GM19023 (cell line): ENCODE measurements around the gene ST14.
"Not testable (repeated sequence)": the region's sequence is repeated elsewhere in the genome, so short reads cannot be mapped to it uniquely, and the experiment has no call there.

Source experiments
- ATAC-seq: cut with Tn5 transposase; IDR thresholded peaks from one replicate; pipeline ENCODE4 v1.9.1; 2021; ENCODE audit warnings: mild to moderate bottlenecking, moderate library complexity; ENCODE audit not compliant: unreplicated experiment

The ST14 gene

DNA sequence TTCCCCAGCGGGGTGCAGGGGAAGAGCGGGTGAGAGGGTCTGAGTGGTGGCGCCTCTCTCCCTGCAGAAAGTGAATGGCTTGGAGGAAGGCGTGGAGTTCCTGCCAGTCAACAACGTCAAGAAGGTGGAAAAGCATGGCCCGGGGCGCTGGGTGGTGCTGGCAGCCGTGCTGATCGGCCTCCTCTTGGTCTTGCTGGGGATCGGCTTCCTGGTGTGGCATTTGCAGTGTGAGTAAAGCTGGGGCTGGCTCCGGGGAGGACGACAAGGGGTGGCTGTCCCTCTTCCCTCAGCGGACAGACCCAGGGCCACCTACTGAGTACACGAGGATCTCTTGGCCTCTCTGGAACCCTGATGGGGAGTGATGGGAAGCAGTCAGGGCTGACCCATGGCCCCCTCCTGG lies 28.5 kb downstream of the ST14 start:
- ATAC-seq = no peak

- no peak for ATAC-seq
Measured at GRCh38 chr11:130188585-130189347, 29.2 kb downstream of the ST14 start.

- no peak for ATAC-seq
Measured at GRCh38 chr11:130189492-130190210, 30.1 kb downstream of the ST14 start.

- no peak for ATAC-seq
Measured at GRCh38 chr11:130190371-130190881, 30.8 kb downstream of the ST14 start.

- no peak for ATAC-seq
Measured at GRCh38 chr11:130191896-130192295, 32.3 kb downstream of the ST14 start.

DNA sequence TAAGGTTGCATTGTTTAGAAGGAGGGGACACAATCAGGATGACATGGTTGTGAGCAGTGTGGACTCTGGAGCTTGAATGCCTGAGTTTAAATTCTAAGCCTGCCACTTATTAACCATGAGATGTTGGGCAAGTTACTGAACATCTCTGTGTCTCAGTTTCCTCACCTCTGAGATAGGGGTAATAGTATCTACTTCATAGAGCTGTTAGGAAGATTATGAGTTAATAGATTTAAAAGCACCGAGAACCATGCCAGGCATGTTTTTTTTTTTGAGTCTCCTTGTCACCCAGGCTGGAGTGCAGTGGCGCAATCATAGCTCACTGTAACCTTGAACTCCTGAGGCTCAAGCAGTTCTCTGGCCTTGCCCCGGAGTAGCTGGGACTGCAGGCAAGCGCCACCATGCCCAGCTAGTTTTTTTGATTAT lies 33.3 kb downstream of the ST14 start:
- ATAC-seq = no peak

DNA sequence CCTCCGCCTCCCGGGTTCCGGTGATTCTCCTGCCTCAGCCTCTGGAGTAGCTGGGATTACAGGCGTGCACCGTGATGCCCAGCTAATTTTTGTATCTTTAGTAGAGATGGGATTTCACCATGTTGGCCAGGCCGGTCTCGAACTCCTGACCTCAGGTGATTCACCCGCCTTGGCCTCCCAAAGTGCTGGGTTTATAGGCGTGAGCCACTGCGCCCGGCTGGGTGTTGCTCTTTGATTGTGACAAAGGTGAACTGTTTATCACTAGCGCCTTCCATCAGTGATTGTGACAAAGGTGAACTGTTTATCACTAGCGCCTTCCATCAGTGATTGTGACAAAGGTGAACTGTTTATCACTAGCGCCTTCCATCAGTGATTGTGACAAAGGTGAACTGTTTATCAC lies 34.0 kb downstream of the ST14 start:
- not testable (repeated sequence) for ATAC-seq

DNA sequence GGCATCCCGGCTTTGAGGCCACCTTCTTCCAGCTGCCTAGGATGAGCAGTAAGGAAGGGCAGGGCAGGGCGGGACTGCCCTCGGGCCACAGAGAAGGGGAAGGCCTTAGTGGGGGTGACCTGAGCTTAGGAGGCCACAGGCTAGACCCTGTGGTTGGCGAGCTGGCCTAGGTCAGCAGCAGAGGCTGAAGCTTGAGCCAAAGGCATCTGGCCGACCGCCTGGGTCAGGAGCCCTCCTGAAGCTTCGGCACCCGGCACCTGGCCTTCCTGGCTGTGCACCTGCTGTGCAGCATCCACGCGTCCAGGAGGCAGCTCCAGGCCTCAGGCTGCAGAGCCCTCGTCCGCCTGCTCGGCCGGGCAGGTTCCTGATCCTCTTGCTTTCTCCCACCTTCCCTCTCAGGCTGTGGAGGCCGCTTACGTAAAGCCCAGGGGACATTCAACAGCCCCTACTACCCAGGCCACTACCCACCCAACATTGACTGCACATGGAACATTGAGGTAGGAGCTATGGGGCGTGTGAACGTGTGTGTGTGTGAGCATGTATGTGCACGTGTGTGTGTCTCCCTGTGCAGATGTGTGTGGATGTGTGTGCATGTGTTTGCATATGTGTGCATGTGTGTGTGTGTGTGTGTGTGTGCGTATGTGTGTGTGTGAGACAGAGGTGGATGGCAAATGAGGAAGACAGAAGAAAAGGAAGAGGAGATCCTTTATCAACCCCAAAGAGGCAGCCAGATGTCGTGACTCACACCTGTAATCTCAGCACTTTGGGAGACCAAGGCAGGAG lies 34.9 kb downstream of the ST14 start:
- no peak for ATAC-seq

DNA sequence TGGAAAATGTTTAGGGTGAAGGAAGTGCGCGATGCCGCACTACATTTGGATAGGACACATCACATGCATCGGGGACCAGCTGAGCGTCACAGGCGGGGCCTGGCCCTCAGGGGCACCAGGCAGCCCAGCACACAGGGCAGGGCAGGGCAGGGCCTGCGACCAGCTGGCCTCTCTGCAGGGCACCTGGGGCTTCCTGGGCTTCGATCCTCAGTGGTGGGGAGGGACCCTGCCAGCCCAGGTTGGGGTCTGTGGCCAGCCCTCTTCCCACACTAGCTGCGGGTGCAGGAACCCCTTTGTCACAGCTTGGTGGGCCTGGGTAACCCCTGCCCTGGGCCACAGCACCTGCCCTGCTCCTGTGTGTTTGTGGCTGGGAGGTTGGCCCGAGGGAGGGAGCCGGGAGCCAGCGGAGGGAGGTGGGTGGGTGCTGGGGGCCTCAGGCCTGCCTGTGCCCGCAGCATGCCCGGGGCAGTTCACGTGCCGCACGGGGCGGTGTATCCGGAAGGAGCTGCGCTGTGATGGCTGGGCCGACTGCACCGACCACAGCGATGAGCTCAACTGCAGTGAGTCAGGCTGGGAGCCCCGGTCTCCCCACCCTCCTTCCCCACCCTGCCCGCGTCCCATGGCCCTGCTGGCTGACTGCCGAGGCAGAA lies 37.9 kb downstream of the ST14 start:
- ATAC-seq = no peak

DNA sequence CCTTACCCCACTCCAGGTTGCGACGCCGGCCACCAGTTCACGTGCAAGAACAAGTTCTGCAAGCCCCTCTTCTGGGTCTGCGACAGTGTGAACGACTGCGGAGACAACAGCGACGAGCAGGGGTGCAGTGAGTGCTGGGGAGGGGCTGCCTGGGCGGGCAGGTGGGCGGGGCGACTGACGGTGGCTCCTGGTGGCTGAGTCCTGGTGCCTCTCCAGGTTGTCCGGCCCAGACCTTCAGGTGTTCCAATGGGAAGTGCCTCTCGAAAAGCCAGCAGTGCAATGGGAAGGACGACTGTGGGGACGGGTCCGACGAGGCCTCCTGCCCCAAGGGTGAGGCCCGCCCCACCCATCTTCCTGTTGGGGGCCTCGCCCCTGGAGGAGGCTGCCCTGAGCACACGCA lies 38.7 kb downstream of the ST14 start:
- ATAC-seq = no peak

DNA sequence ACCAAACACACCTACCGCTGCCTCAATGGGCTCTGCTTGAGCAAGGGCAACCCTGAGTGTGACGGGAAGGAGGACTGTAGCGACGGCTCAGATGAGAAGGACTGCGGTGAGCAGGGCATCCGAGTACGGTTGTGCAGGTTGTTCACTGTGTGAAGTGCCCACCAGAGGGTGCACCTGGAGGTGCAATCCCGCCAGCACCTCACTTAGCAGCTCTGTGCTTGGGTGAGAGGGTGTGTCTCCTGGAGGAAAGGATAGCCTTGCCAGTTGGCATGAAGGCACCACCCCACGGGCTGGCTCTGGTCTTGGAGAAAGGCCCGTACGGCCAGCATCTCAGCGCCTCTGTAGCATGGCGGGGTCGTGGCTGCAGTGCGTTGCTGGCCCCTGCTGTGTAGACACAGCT lies 39.4 kb downstream of the ST14 start:
- ATAC-seq = no peak

- ATAC-seq = no peak
Measured at GRCh38 chr11:130199792-130200191, 40.2 kb downstream of the ST14 start.

GRCh38 chr11:130201026-130201425 lies 41.4 kb downstream of the ST14 start:
- ATAC-seq = no peak

DNA sequence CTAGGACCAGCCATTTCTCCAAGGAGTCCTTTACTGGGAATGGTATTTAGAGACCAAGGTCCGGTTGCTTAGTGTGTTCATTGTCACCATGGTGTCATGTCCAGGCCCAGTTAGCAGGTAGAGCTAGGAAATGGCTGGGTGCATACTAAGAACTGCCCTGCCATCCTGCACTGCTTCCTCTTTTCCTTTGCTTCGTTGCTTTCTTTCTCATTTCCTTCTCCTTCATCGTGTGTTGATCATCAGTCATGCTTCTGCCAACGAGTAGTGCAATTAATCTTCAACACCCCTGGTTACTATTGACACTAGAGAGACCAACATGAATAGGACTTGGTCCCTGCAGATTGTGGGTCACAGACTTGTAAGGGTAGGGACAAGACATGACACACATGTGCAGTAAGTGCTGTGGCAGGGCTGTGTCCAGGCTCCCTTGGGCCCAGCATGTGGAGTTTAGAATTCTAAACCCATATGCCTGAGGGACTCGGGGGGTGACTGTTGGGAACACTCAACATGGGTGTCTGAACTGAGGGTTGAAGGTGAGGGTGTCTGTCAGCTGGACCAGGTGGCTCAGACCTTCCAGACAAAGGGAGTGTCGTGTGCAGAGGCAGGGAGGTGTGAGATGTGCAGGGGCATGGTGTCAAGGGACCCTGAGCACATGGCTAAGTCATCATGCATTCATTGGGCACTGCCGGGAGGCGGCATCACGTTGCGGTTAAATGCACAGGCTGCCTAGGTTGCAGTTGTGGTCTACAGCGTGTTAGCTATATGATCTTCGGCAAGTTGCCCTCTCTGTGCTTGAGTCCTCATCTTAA lies 42.6 kb downstream of the ST14 start:
- no peak for ATAC-seq

DNA sequence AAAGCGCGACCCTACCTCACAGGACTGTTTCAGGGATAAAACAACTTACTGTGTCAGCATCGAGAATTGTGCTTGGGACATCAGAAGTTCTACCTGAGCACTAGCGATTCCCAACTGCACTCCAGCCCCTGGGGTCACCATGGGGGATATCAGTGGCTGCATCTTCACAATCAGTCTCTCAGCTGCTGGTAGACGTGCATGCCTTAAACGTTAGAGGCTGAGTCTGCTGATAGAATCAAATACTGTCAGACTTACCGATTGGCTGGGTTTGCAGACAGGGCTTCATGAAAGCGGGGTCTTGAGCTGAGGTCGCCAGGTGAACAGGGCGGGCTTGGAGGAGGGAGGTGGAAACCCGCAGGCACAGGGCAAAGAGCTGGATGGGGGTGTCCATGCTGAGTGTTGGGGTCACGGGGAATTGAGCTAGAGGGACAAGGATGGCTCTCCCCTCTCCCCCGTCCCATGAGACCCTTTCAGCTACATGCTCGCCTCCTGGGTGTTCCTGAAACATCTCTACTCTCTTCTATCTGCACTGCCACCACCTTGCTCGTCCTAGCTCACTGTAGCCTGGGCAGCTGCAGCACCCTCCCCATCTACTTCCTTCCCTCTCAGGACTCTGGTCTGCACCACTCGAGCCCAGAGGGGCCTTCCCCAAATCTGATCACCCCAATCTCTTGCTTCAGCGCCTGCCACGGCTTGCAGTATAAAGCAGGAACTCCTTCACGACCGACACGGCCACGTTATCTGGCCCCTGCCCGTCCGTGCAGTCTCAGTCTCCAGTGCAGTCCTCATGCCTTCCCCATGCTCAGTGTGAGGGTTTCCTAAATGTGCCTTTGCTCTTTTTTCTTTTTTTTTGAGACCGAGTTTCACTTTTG lies 43.5 kb downstream of the ST14 start:
- no peak for ATAC-seq

DNA sequence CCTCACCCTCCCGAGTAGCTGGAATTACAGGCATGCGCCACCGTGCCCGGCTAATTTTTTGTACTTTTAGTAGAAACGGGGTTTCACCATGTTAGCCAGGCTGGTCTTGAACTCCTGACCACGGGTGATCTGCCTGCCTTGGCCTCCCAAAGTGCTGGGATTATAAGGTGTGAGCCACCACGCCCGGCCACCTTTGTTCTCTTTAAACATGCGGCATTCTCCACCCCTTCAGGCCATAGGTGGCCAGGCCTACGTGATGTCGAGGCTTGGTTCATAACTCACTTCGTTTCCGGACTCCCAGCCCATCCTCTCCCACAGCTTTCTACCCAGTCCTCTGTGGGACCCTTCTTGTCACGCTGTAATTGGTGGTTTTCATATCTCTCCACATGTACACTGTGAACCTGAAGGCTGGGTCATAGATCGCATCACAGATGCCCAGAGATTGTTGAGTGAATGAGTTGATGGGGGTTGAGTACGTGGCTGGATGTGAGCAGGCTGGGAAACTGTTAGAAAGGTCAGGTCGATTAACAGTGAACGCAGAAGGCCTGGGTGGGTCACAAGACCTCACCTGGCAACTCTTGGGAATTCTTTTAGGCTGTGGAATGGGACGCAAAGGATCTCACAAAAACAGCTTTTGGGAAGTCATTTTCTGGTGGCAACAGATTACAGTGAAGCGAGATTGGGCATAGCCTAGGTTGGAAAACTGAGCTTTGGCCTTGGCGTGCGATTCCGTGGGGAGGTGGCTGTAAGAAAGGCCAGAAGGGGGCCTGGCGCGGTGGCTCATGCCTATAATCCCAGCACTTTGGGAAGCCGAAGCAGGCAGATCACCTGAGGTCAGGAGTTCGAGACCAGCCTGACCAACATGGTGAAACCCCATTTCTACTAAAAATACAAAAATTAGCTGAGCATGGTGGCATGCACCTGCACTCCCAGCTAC lies 44.5 kb downstream of the ST14 start:
- no peak for ATAC-seq

GRCh38 chr11:130204703-130205095 lies 45.1 kb downstream of the ST14 start:
- no peak for ATAC-seq

DNA sequence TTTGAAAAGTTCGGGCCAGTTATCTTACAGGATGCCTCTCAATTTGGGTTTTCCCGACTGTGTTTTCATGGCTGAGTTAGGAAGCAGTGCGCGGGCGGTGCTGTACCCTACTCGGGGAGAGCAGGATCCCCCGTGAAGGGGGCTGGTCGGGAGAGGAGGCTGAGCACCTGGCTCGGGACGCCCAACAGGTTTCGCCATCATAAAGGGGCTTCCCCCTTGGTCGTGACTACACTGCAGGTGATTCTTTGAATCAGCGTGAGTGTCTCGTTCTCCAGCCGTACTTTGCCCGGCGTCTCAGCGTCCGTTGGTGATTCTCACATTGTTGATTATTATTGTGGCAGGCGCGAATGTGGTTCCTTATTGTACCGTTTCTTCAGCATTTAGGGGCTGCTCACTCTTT lies 46.6 kb downstream of the ST14 start:
- no peak for ATAC-seq
